Stimulated activated CD8-positive, alpha-beta memory T cell treated with anti-CD3 and anti-CD28 coated beads, Interleukin-4, amount 100 ng/mL, for 24 hours (primary cell): ENCODE data around the gene NDE1.
"Not testable (repeated sequence)": the region's sequence is repeated elsewhere in the genome, so short reads cannot be mapped to it uniquely, and the experiment has no call there.

Experiments
- DNase-seq: peaks from one replicate; pipeline ENCODE4 v3.0.0-alpha.2; 2020; ENCODE audit warnings: low read depth

The NDE1 gene

GRCh38 chr16:15650019-15650697 is at the start of gene NDE1:
NDE1 (plus strand) TSS chr16:15650245; CDS start chr16:15664779, 14,534 bp downstream.
- DNase-seq = peak; percentile 82

DNA sequence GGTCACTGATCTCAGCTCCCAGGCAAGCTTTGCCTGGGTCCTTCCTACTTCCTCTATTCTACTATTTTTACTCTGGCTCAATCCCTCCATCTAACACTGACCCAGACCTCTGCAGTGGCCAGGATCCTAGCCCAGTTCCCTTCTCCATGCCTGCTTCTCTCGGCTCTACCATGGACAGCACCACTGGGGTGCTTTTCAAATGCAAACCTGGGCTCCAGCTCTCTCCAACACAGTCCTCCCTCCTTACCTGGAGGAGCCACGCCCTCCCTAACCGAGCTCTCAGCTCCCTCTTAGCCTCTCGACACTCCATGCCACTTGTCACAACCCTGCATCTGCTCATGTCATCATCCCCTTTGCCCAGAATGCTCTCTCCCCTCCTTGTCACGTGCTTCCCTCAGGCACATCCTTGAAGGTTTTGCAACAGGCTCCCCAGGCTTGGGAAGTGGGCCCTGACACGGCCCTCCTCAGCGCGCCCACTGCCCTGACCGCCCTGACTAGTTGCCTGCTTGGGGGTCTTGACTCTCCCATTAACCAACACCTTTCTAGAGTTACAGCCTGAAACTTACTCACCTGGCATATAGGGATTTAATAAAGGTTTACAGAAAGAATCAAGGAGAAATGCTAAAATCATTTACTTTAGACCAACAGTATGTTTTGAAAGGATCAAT is 48.7 kb upstream of the NDE1 start:
- no peak for DNase-seq

DNA sequence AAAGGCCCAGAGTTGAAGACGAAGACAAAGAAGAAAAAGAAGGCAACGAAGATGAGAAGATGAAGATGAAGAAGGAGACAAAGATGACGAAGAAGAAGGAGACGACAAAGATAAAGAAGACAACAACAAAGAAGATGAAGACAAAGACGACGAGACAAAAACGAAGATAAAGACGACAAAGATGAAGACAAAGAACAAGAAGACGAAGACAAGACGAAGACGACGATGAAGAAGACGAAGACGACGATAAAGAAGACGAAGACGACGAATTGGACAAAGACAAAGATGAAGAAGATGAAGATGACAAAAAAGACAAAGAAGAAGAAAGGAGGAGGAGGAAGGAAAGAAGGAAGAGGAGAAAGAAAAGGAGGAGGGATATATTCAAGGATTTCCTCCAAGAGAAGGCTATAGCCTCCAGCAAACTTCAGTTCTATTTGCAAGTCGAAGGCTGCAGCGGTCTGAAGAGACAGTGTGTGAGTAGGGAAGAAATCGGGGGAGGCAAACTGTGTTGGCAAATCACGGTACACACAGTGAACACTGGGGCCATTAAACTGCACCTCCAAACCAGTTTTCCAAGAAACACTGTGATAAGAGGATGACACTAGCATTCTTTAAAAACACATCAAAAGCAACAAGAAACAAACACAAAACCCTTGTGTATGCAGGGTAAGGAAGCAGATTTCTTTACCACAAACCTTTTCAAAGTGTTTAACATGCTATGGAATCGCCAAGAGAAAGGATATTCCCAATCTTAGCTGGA is 47.6 kb upstream of the NDE1 start:
- DNase-seq = no peak

GRCh38 chr16:15604460-15605440 is 45.3 kb upstream of the NDE1 start:
- DNase-seq = no peak

- DNase-seq = no peak
Observed at GRCh38 chr16:15605839-15606517, 44.1 kb upstream of the NDE1 start.

DNA sequence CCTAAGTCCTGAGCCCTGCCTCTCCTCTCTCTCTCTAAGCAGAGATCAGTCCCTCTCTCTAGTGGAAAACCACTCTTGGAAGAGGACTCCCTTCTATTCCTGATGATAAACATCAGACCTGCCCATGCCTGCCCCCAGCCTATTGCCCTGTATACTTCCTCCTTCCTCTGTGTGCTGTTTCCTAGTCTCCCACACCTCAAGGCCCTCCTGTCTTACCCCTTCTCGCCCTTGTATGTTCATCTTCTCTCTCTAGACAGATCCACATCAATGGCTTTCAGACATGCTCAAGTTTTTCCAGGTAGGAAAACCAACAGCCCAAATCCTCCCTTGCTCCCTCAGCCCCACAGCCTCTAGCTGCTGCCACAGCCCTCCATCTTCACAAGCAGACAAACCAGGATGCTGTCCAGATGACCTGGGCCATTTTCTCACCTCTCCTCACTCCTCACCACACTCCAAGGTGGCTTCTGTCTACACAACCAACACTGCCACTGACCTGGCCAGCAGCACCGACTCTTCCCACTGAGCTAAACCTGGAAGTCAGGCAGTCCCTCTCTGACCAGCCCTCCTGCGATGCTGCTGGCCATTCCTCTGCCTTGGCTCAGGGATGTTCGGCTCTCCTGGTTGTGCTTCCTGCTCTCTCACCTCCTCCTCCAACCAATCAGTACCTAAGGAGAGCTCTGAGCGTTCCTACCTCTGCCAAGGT is 43.4 kb upstream of the NDE1 start:
- no peak for DNase-seq

DNA sequence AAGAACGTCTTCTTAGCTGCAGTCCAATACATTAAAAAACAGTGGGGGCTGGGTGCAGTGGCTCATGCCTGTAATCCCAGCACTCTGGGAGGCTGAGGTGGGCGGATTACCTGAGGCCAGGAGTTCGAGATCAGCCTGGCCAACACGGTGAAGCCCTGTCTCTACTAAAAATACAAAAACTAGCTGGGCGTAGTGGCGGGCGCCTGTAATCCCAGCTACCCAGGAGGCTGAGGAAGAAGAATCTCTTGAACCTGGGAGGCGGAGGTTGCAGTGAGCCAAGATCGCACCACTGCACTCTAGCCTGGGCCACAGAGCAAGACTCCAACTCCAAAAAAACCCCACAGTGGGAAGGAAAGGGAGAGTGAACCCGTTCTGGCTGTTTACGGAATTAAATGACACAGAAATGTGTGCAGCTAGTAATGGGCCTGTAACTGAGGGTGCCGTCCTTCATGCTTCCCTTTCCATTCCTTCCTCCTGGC is 42.8 kb upstream of the NDE1 start:
- DNase-seq = not testable (repeated sequence)

DNA sequence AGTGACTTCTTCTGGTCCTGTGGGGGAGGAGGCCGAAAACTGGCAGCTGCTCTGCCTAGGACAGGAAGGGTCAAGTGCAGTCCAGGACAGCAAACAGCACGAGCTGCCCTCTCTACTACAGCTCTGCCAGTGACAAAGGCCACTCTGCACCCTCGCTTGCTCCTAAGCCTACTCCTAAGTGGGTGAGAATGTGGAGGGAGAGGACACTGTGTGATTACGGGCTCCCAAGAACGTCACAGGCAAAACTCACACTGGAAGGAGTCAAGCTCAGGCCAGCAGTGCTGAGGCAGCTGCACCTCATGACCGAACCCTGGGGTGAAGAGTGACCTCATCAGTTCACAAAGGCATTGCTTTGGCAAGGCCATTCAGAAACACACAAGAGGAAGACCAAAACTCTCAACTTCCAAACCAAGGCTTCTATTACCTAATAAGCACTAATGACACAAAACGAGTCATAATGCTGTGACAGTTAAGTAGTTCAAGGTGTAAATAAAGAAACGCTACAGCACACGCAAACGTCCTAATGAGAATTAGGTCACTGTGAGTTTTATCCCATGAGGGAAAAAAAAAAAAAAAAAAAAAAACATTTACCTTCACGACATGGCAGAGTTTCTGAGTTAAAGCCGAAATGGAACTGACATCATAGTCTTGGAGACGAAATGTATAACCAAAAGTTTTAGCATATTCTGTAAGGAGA is 42.2 kb upstream of the NDE1 start:
- no peak for DNase-seq

- no peak for DNase-seq
Observed at GRCh38 chr16:15608398-15609285, 41.4 kb upstream of the NDE1 start.

GRCh38 chr16:15609286-15609649 is 40.8 kb upstream of the NDE1 start:
- DNase-seq = no peak

DNA sequence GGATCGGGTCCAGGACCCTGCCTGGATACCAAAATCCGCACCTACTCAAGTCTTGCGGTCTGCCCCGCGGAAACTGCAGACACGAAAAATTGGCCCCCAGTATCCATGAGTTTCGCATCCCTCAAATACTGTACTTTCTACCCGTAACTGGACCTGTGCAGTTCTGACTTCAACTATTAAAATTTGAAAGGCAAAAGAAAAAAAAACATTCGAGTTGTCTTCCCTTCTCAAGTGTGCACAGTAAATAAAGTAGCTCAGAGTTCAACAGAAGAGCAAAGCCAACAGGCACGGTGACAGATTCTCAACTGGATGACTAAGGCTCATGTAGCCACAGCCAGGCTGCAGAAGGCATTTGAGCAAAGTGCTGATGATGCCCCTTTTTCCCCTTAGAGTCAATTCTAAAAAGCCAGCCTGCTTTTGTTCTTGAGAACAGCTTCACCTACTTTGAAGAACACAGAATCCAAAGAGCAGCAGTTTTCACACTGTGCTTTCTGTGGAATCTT is 39.6 kb upstream of the NDE1 start:
- DNase-seq = no peak

DNA sequence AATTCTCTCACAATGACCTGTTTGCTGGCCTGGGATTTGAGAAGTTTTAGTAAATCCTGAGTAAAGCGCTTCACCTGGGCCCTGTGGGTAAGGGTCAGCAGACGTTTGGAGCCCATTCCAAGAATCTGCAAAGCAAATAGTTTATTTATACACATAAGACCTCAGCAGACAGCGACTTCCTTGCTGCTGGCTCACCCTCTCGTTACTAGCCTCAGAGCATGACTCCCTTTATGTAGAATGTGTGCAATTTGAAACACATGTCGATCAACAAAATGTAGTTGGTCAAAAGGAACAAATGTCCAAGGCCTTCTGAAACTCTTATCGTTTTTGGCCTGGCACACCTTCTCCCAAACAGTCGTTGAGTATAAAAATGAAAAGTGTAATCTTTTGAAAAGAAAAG is 38.4 kb upstream of the NDE1 start:
- no peak for DNase-seq

DNA sequence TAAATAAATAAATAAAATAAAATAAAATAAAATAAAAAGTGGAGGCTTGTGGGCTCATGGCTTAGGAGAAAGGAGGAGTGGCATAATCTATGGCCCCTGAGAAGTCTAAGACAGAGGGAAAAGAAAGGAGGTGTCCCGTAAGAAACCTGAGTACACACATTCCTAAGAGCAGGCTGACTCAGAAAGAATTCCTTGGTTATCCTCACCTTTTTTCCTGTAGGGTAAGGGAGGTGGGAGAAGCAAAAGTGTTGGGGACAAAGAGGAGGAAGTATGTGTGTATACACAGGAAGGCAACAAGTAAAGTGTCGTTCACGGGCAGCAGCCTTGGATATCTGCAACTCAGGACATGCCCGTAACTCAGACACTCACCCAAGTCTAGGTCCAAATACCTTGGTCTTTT is 36.4 kb upstream of the NDE1 start:
- DNase-seq = no peak

- DNase-seq = no peak
Observed at GRCh38 chr16:15616012-15616411, 34.0 kb upstream of the NDE1 start.

- DNase-seq = no peak
Observed at GRCh38 chr16:15616475-15617165, 33.4 kb upstream of the NDE1 start.

DNA sequence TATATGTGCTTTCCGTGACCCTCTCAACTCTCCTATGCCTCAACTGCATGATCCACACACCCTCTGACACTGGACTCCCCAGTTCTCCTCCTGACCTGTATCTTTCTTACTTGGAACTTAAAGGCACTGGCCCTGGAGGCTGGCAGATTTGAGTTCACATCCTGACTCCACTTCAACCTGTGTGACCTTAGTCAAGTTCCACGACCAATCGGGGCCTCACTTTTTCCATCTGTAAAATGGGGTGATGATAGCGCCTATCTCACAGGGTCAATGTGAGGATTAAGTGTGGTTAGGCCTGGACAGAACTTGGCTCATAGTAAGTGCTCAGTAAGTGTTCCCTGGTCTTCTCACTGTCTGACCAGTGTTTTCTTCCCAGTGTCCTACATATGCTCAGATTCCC is 32.1 kb upstream of the NDE1 start:
- no peak for DNase-seq

GRCh38 chr16:15618392-15618791 is 31.7 kb upstream of the NDE1 start:
- no peak for DNase-seq

GRCh38 chr16:15620611-15621195 is 29.3 kb upstream of the NDE1 start:
- DNase-seq = no peak
